ENCODE data around the gene ZNF688. TPM values are rescaled to one million over a fixed set of nuclear protein-coding genes. Genes with fewer than 3 reads are reported as not detected.
A peak's percentile ranks its signal among the peaks of the same experiment; 100 is the strongest.
"Not testable (repeated sequence)": the region's sequence is repeated elsewhere in the genome, so short reads cannot be mapped to it uniquely, and the experiment has no call there.

Gene ZNF688
- total RNA-seq, 1 donor from 2014 or later = 10.0 TPM

- intact Hi-C loops (cut with micrococcal nuclease) = no loop called here
- peak; percentile 41 for DNase-seq
- ATAC-seq = no peak
Measured at GRCh38 chr16:30524575-30525568, 46.6 kb downstream of the ZNF688 start.

- no peak for ATAC-seq
- peak; percentile 72 for DNase-seq
- intact Hi-C loops (cut with micrococcal nuclease) = no loop called here
Measured at GRCh38 chr16:30523768-30524574, 47.5 kb downstream of the ZNF688 start.

GRCh38 chr16:30522702-30523463, 48.6 kb downstream of the ZNF688 start:
- DNase-seq; intact Hi-C loops (cut with micrococcal nuclease); ATAC-seq: not testable (repeated sequence)

- ATAC-seq = no peak
- intact Hi-C loops (cut with micrococcal nuclease) = no loop called here
Measured at GRCh38 chr16:30521873-30522641, 49.5 kb downstream of the ZNF688 start.

GRCh38 chr16:30521476-30521872, 50.0 kb downstream of the ZNF688 start:
- no peak for ATAC-seq
- no peak for DNase-seq
- intact Hi-C loops (cut with micrococcal nuclease) = no loop called here

More at GRCh38 chr16:30521873-30522641, 49.5 kb downstream of the ZNF688 start:
- DNase-seq = no peak

Other genes starting within 250 kb of the ZNF688 start
- 29.3 TPM for gene CD2BP2, start 216.4 kb downstream of the ZNF688 start, total RNA-seq
- 26.4 TPM for gene TBC1D10B, start 201.2 kb downstream of the ZNF688 start, total RNA-seq
- gene MYL11, start 196.9 kb downstream of the ZNF688 start, total RNA-seq = not detected
- gene SEPTIN1, start 189.2 kb downstream of the ZNF688 start, total RNA-seq = 2.5 TPM
- gene ZNF48, start 176.3 kb downstream of the ZNF688 start, total RNA-seq = 5.2 TPM
- 6.1 TPM for gene ZNF771, start 164.1 kb downstream of the ZNF688 start, total RNA-seq
- 37.5 TPM for gene DCTPP1, start 141.7 kb downstream of the ZNF688 start, total RNA-seq
- gene SEPHS2, start 125.8 kb downstream of the ZNF688 start, total RNA-seq = 30.6 TPM
- gene ITGAL, start 99.0 kb downstream of the ZNF688 start, total RNA-seq = 3.3 TPM
- gene ZNF768, start 45.1 kb downstream of the ZNF688 start, total RNA-seq = 75.4 TPM
- 9.0 TPM for gene ZNF747, start 36.9 kb downstream of the ZNF688 start, total RNA-seq
- gene ZNF764, start 13.3 kb downstream of the ZNF688 start, total RNA-seq = 9.1 TPM
- gene ZNF785, start 14.0 kb upstream of the ZNF688 start, total RNA-seq = 7.3 TPM
- 4.8 TPM for gene ZNF689, start 38.7 kb upstream of the ZNF688 start, total RNA-seq
- gene PRR14, start 79.2 kb upstream of the ZNF688 start, total RNA-seq = 22.0 TPM
- 30.4 TPM for gene FBRS, start 86.7 kb upstream of the ZNF688 start, total RNA-seq
- gene SRCAP, start 127.5 kb upstream of the ZNF688 start, total RNA-seq = 49.3 TPM
- 16.7 TPM for gene PHKG2, start 176.7 kb upstream of the ZNF688 start, total RNA-seq
- 1.1 TPM for gene CFAP119, start 190.3 kb upstream of the ZNF688 start, total RNA-seq
- gene RNF40, start 190.6 kb upstream of the ZNF688 start, total RNA-seq = 49.3 TPM
- 19.2 TPM for gene ZNF629, start 215.5 kb upstream of the ZNF688 start, total RNA-seq

Data from left ventricle myocardium superior (tissue), 1 donor.